NCI-H446 treated with DMSO at 0.1 percent for 48 hours (cell line): ENCODE results near the gene PRR5.

Source experiments
- DNase-seq: peaks from one replicate; lab custom pipeline; 2025; lab: John Stamatoyannopoulos, UW

PRR5 gene

GRCh38 chr22:44693145-44693544 is 8.9 kb upstream of the PRR5 start:
- DNase-seq: no peak

- no peak for DNase-seq
Measured at GRCh38 chr22:44693756-44694155, 8.2 kb upstream of the PRR5 start.

GRCh38 chr22:44697423-44698141 is 4.4 kb upstream of the PRR5 start:
- DNase-seq: no peak

GRCh38 chr22:44698531-44699421 is 3.2 kb upstream of the PRR5 start:
- DNase-seq: no peak

- DNase-seq: no peak
Measured at GRCh38 chr22:44700456-44700855, 1.5 kb upstream of the PRR5 start.

GRCh38 chr22:44701187-44701790 is 715 bp upstream of the PRR5 start:
- no peak for DNase-seq

- DNase-seq: no peak
Measured at GRCh38 chr22:44702479-44703198, 635 bp downstream of the PRR5 start.

GRCh38 chr22:44703255-44703870 is 1.4 kb downstream of the PRR5 start:
- no peak for DNase-seq

- no peak for DNase-seq
Measured at GRCh38 chr22:44704159-44705021, 2.4 kb downstream of the PRR5 start.

GRCh38 chr22:44705022-44705297 is 3.0 kb downstream of the PRR5 start:
- DNase-seq: no peak

- DNase-seq: no peak
Measured at GRCh38 chr22:44706488-44706887, 4.5 kb downstream of the PRR5 start.

- no peak for DNase-seq
Measured at GRCh38 chr22:44707178-44707577, 5.2 kb downstream of the PRR5 start.

GRCh38 chr22:44707752-44708151 is 5.7 kb downstream of the PRR5 start:
- DNase-seq: no peak

GRCh38 chr22:44709881-44710392 is 7.9 kb downstream of the PRR5 start:
- DNase-seq: no peak

- DNase-seq: no peak
Measured at GRCh38 chr22:44710474-44711240, 8.7 kb downstream of the PRR5 start.

- no peak for DNase-seq
Measured at GRCh38 chr22:44711241-44711560, 9.2 kb downstream of the PRR5 start.

GRCh38 chr22:44711690-44712555 is 9.9 kb downstream of the PRR5 start:
- DNase-seq: no peak

GRCh38 chr22:44712962-44713361 is 11.0 kb downstream of the PRR5 start:
- no peak for DNase-seq

- no peak for DNase-seq
Measured at GRCh38 chr22:44714703-44715350, 12.8 kb downstream of the PRR5 start.
